T-helper 2 cell treated with Interferon-gamma antibody and Interleukin-4, amounts not matched to agents 5 μg/mL and 100 μg/mL, for 36 hours (primary cell): Measurements from ENCODE around the gene ICE1.
A peak's percentile ranks its signal among the peaks of the same experiment; 100 is the strongest.
"Not testable (repeated sequence)": the region's sequence is repeated elsewhere in the genome, so short reads cannot be mapped to it uniquely, and the experiment has no call there.

Experiments
- DNase-seq: peaks from one replicate; pipeline ENCODE4 v3.0.0; 2021; ENCODE audit warnings: low spot score
- H3K27ac Mint-ChIP-seq: one replicate; pipeline ENCODE4 v1.8.0; 2021; ENCODE audit warnings: mild to moderate bottlenecking, mixed read lengths
- H3K27me3 Mint-ChIP-seq: one replicate; pipeline ENCODE4 v1.8.0; 2021; ENCODE audit warnings: low read depth, mixed read lengths
- H3K36me3 Mint-ChIP-seq: one replicate; pipeline ENCODE4 v1.8.0; 2021; ENCODE audit warnings: low read depth, mixed read lengths
- H3K4me1 Mint-ChIP-seq: one replicate; pipeline ENCODE4 v1.8.0; 2021; ENCODE audit warnings: low read depth, mixed read lengths
- H3K4me3 Mint-ChIP-seq: one replicate; pipeline ENCODE4 v1.8.0; 2022; ENCODE audit warnings: mild to moderate bottlenecking, moderate library complexity, mixed read lengths
- H3K9me3 Mint-ChIP-seq: one replicate; pipeline ENCODE4 v1.8.0; 2021; ENCODE audit warnings: mixed read lengths

The ICE1 gene

DNA sequence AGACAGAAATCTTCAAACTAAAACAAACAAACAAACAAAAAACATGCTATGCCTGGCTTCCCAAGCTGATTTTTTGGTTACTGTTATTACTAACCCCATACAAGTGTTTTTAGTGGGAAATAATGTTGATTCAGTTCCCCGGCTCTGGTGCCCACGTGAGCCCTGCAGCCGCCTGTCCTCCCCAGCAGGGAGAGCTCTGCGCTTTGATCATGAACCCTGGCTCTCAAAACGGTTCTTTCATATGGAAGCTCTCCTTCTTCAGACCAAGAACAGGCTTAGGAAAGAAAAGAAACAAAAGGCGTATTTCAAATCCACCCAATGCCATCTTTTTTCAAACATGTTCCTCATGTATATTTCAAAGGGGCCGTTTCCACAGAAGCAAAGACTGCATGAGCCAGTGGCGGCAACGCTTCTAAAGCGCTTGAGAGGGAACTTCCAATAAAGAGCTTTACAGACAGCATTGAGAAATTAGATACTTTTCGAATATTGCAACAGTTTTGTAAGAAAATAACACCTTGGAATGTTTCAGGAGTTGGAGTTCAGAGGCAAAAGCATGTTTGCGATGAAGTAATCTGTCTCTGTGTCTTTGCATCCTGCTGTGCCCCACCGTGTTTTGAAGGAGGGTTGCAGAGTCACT lies 74.8 kb downstream of the ICE1 start:
- no peaks in the 10 kb centered on the region for H3K36me3 Mint-ChIP-seq
- DNase-seq: peak; percentile 20
- H3K4me1 Mint-ChIP-seq: peaks cover 16% of the 10 kb centered on the region
- no peaks in the 10 kb centered on the region for H3K9me3 Mint-ChIP-seq
- no peak overlapping the region for H3K27ac Mint-ChIP-seq
- H3K4me3 Mint-ChIP-seq: no peak overlapping the region
- H3K27me3 Mint-ChIP-seq: peaks cover 33% of the 10 kb centered on the region

DNA sequence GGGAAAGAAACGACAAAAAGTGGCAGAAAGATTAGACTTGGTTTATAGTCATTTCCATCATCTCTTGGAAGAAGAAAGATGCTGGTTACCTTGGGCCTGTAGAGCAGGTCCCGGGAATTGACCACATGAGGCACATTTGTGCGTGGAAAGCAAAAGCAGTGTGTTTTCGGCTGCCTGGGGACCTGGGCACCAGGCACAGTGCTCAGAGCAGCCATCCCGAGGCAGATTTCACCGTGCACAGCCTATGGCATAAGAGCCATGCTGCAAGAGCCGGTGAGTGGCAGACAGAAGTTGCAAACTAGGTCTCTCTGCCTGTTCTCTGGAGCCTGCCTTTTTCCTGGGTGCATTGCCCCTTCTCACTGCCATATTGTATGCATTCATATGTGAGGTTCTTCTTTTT lies 77.0 kb downstream of the ICE1 start:
- Mint-ChIP-seq H3K9me3 (peaks cover 14% of the 10 kb centered on the region), H3K27ac (no peak overlapping the region), H3K4me1 (peaks cover 9% of the 10 kb centered on the region), H3K36me3 (no peaks in the 10 kb centered on the region), H3K27me3 (peaks cover 46% of the 10 kb centered on the region), H3K4me3 (no peak overlapping the region)
- DNase-seq: no peak

DNA sequence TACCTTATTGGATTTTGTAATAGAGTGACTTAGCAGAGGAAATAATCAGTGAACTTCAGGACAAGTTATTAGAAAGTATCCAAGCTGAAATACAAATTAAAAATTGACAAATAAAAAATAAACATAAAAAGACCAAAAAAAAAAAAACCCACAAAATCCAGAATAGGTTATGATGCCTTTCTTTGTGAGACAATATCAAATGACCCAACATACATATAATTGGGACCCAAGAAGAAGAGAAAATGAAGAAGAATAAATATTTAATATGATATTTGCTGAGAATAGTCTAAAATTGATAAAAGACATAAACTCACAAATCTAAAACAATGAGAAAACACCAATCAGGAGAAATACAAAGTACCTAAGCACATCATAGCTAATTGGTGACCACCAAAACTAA lies 81.8 kb downstream of the ICE1 start:
- no peak overlapping the region for H3K4me3 Mint-ChIP-seq
- no peak overlapping the region for H3K27ac Mint-ChIP-seq
- peaks cover 55% of the 10 kb centered on the region for H3K27me3 Mint-ChIP-seq
- H3K4me1 Mint-ChIP-seq: peaks cover 6% of the 10 kb centered on the region
- no peak for DNase-seq
- H3K9me3 Mint-ChIP-seq: peaks cover 20% of the 10 kb centered on the region
- H3K36me3 Mint-ChIP-seq: no peaks in the 10 kb centered on the region

DNA sequence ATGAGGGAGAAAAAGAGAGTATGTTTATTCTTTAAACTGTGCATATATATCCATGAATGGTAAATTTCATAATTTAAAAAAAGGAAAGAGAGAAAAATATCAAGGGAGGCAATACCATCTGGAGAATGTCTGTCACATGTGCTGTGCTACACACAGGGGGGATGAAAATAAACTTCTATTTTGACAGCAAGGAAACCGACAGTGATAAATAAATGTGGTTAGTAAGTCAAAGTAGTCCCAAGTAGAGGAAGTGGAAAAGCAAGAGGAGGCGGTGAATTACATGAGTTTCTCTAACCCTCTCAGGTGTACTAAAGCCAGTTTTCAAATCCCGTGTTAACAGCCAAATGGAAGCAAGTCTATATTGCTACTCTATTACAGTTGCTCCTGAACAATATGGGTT lies 83.3 kb downstream of the ICE1 start:
- H3K9me3 Mint-ChIP-seq: peaks cover 20% of the 10 kb centered on the region
- no peaks in the 10 kb centered on the region for H3K36me3 Mint-ChIP-seq
- peaks cover 4% of the 10 kb centered on the region for H3K4me1 Mint-ChIP-seq
- H3K4me3 Mint-ChIP-seq: no peak overlapping the region
- H3K27ac Mint-ChIP-seq: no peak overlapping the region
- peaks cover 58% of the 10 kb centered on the region for H3K27me3 Mint-ChIP-seq
- DNase-seq: no peak

DNA sequence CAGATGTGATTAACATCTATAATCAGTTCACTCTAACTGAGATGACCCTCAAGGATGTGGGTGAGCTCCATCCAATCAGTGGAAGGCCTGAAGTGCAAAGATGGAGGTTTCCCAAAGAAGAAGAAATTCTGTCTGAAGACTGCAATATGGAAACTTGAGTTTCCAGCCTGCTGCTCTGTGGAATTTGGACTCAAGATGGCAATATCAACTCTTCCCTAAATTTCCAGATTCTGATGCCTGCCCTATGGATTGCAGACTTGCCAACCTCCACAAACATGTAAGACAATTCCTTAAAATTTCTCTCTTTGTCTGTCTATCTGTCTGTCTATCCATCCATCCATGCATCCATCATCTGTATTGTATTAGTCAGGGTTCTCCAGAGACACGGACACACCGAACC lies 85.9 kb downstream of the ICE1 start:
- Mint-ChIP-seq H3K4me1 (peaks cover 4% of the 10 kb centered on the region), H3K27me3 (peaks cover 46% of the 10 kb centered on the region), H3K36me3 (no peaks in the 10 kb centered on the region), H3K4me3 (no peak overlapping the region), H3K27ac (no peak overlapping the region), H3K9me3 (peaks cover 15% of the 10 kb centered on the region)
- DNase-seq: no peak

DNA sequence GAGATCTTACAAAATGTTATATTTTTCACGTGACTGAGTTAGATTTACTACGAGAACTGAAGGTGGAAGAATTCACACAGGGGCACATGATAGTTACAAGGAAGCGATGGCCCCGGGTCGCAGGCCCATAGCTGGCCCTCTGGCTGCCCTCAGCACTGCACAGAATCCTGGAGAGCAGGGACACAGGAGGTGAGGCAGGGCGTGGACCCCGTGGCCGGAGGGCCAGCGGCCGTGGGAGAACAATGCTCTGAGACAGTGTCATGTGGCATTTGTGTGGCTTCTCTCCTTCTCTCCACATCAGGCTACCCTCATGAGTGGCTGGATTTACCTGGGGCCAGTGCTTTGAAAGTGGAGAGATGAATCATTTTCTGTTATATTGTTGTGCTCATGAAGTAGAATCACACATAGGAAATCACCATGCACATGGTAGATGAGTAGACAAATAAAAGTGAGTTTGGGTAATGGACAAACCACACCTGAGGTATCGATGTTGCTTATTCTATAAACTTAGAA lies 89.5 kb downstream of the ICE1 start:
- Mint-ChIP-seq H3K27ac (no peak overlapping the region), H3K4me3 (no peak overlapping the region), H3K9me3 (no peaks in the 10 kb centered on the region), H3K27me3 (peaks cover 27% of the 10 kb centered on the region), H3K36me3 (no peaks in the 10 kb centered on the region), H3K4me1 (no peaks in the 10 kb centered on the region)
- no peak for DNase-seq

DNA sequence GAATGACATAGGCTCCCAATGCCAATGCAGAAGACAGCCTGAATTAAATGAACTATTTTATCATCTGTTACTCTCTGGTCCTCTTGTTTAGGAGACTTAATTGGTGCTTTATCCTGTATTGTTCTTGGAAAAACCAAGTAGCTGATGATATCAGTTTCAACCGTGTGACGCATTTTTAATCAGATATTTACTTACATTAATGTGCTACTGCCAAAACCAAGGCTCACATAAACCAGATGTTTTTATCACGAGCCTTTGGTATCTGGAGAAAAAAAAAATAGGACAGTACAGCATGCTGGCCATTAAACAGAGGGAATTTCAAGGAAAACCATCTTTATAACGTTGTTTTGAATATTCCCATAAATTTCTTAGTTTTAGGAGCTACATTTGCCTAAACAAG lies 90.1 kb downstream of the ICE1 start:
- no peaks in the 10 kb centered on the region for H3K4me1 Mint-ChIP-seq
- DNase-seq: no peak
- peaks cover 21% of the 10 kb centered on the region for H3K27me3 Mint-ChIP-seq
- no peaks in the 10 kb centered on the region for H3K36me3 Mint-ChIP-seq
- H3K27ac Mint-ChIP-seq: no peak overlapping the region
- no peak overlapping the region for H3K4me3 Mint-ChIP-seq
- no peaks in the 10 kb centered on the region for H3K9me3 Mint-ChIP-seq

DNA sequence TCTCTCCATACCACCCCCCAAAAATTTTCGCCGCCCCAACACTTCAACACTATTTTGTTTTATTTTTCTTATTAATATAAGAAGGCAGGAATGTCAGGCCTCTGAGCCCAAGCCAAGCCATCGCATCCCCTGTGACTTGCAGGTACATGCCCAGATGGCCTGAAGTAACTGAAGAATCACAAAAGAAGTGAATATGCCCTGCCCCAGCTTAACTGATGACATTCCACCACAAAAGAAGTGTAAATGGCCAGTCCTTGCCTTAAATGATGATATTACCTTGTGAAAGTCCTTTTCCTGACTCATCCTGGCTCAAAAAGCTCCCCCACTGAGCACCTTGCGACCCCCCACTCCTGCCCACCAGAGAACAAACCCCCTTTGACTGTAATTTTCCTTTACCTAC lies 98.1 kb downstream of the ICE1 start:
- H3K27me3 Mint-ChIP-seq: not testable (repeated sequence)

DNA sequence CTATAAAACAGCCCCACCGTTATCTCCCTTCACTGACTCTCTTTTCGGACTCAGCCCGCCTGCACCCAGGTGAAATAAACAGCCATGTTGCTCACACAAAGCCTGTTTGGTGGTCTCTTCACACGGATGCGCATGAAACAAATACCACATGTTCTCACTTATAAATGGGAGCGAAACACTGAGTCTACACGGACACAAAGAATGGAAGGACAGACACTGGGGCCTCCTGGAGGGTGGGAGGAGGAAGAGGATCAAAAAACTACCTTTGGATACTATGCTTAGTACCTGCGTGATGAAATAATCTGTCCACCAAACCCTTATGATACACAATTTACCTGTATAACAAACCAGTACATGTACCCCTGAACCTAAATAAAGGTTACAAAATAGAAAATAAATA lies 98.6 kb downstream of the ICE1 start:
- H3K27me3 Mint-ChIP-seq: no peaks in the 10 kb centered on the region
- H3K4me3 Mint-ChIP-seq: no peak overlapping the region
- DNase-seq: no peak
- peaks cover 7% of the 10 kb centered on the region for H3K36me3 Mint-ChIP-seq
- H3K9me3 Mint-ChIP-seq: peaks cover 20% of the 10 kb centered on the region
- H3K4me1 Mint-ChIP-seq: peaks cover 20% of the 10 kb centered on the region
- H3K27ac Mint-ChIP-seq: no peak overlapping the region

More for the DNA sequence above, 98.1 kb downstream of the ICE1 start:
- DNase-seq, H3K36me3 Mint-ChIP-seq, H3K4me3 Mint-ChIP-seq, H3K27ac Mint-ChIP-seq: not testable (repeated sequence)
- Mint-ChIP-seq H3K9me3 (peaks cover 20% of the 10 kb centered on the region), H3K4me1 (peaks cover 20% of the 10 kb centered on the region)

DNA sequence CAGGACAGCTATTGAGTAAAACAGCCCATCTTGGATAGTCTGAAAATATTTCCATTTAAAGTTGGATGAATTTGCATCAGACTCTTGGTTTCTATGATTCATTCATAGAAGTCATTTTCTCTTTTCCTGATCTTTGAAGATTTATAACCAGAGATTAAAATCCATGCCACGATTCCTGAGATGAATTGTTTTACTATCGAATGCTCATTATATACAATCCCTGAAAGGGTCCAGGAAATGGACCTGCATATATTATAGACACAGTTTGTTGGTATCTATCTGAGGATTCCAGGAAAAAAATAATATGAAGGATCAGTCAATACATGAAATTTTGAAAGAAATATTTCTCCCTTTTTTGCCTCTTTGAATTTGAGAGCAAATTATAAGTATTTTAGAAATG lies 99.0 kb downstream of the ICE1 start:
- Mint-ChIP-seq H3K27ac (no peak overlapping the region), H3K9me3 (peaks cover 20% of the 10 kb centered on the region), H3K4me1 (peaks cover 20% of the 10 kb centered on the region), H3K36me3 (peaks cover 7% of the 10 kb centered on the region), H3K4me3 (no peak overlapping the region), H3K27me3 (no peaks in the 10 kb centered on the region)
- no peak for DNase-seq

DNA sequence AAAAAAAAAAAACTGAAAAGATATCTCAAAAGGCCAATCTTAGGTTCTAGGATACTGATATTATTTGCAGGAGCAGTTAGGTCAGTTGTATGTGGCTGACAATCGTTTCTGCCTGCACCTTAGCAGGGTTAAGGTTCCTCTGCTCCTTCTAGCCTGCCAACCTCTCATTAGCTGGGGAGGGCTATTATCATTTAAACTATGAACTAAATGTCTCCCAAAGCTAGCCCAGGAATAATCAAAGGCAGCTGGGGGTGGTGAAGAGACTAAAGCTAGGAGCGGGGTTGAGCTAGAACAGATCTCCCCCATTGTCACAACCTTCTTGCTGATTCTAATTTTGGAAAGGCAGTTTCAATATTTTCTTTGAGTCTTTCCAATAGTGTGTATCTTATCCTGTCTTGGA lies 99.9 kb downstream of the ICE1 start:
- no peak for DNase-seq
- peaks cover 7% of the 10 kb centered on the region for H3K36me3 Mint-ChIP-seq
- H3K27ac Mint-ChIP-seq: no peak overlapping the region
- H3K4me1 Mint-ChIP-seq: peaks cover 20% of the 10 kb centered on the region
- no peaks in the 10 kb centered on the region for H3K27me3 Mint-ChIP-seq
- no peak overlapping the region for H3K4me3 Mint-ChIP-seq
- H3K9me3 Mint-ChIP-seq: peaks cover 20% of the 10 kb centered on the region

DNA sequence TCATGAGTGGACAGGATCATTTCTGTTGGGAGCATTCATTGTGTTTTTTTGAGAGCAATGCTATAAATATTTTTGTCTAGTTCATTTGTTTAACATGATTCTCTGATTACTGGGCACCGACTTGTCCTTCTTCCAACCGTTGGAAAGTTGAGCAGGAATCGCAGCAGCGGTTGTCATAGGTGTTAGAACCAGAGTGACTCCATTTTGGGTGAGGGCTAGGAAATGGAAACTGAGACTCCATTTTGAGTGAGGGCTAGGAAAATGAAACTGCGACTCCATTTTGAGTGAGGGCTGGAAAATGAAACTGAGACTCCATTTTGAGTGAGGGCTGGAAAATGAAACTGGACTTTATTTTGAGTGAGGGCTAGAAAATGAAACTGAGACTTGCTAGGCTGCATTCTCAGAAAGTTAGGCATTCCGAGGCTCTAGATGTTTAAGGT lies 100.6 kb downstream of the ICE1 start:
- peaks cover 20% of the 10 kb centered on the region for H3K4me1 Mint-ChIP-seq
- H3K27me3 Mint-ChIP-seq: no peaks in the 10 kb centered on the region
- peak overlapping the region; percentile 76 for H3K27ac Mint-ChIP-seq
- peak; percentile 27 for DNase-seq
- H3K4me3 Mint-ChIP-seq: peak overlapping the region; percentile 33
- H3K9me3 Mint-ChIP-seq: peaks cover 20% of the 10 kb centered on the region
- peaks cover 7% of the 10 kb centered on the region for H3K36me3 Mint-ChIP-seq

DNA sequence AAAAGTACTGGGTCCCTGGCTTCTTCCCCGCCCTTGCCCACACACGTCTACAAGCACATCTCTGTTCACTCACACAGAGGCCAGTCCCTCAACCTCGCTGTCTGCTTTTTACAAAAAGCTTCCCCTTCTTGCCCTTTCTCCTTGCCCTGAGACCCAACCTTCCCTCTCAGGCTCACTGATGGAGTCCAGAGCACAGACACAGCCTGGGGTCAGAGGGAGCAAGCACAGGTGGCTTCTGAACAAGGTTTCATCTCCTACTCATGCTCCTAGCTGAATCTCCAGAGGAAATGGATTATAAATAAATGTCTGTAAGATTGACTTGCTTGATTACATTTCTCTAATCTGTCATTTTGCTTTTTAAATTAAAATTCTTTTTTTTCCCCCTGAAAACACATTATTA lies 101.8 kb downstream of the ICE1 start:
- Mint-ChIP-seq H3K36me3 (peaks cover 7% of the 10 kb centered on the region), H3K27me3 (no peaks in the 10 kb centered on the region), H3K4me1 (peaks cover 20% of the 10 kb centered on the region), H3K27ac (peak overlapping the region; percentile 51), H3K4me3 (peak overlapping the region; percentile 33), H3K9me3 (peaks cover 20% of the 10 kb centered on the region)
- no peak for DNase-seq

DNA sequence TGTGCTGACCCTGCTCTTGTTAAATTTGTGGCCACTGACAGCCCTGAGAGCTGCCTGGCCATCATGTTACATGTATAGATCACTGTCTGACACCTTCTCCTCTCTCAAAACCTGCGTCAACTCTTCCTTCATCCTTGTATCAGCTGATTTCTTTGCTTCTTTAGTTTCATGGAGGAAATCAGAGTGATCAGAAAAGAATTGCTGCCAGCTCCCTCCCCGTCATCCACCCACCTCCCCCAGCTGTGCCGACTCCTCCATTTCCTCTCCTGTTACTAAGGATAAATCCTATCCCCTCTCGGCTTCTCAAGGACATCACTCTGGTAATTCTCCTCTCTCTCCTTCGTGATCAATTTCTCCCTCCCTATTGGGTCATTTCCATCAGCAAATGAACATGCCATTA lies 108.9 kb downstream of the ICE1 start:
- peaks cover 3% of the 10 kb centered on the region for H3K9me3 Mint-ChIP-seq
- peaks cover 2% of the 10 kb centered on the region for H3K4me1 Mint-ChIP-seq
- H3K4me3 Mint-ChIP-seq: no peak overlapping the region

More for the DNA sequence above, 108.9 kb downstream of the ICE1 start:
- Mint-ChIP-seq H3K36me3 (no peaks in the 10 kb centered on the region), H3K27ac (no peak overlapping the region), H3K27me3 (peaks cover 11% of the 10 kb centered on the region)
- DNase-seq: no peak
